GM12872 (cell line): ENCODE measurements around the gene ENDOD1.

Source experiments
- CTCF ChIP-seq: IDR thresholded peaks from 3 replicates; pipeline ENCODE4 v1.5.1; 2011; ENCODE audit warnings: low read depth, mild to moderate bottlenecking, low read length, moderate library complexity; ENCODE audit not compliant: insufficient read depth

The ENDOD1 gene

GRCh38 chr11:95066716-95067038 is 23.0 kb upstream of the ENDOD1 start, which contains the start of gene SRSF8:
Gene SRSF8, plus strand, starts transcription at chr11:95066919. Its CDS starts 308 bp downstream, at chr11:95067227.
- TF ChIP-seq CTCF = no peak

GRCh38 chr11:95067039-95067840 is 22.4 kb upstream of the ENDOD1 start:
- peak; percentile 62 for TF ChIP-seq CTCF

GRCh38 chr11:95067841-95068219 is 21.8 kb upstream of the ENDOD1 start:
- no peak for TF ChIP-seq CTCF

- TF ChIP-seq CTCF = no peak
Measured at GRCh38 chr11:95068549-95068948, 21.1 kb upstream of the ENDOD1 start.

- TF ChIP-seq CTCF = no peak
Measured at GRCh38 chr11:95070471-95070870, 19.2 kb upstream of the ENDOD1 start.

GRCh38 chr11:95072948-95073347 is 16.7 kb upstream of the ENDOD1 start:
- no peak for TF ChIP-seq CTCF

- TF ChIP-seq CTCF = no peak
Measured at GRCh38 chr11:95074792-95075563, 14.7 kb upstream of the ENDOD1 start.
